Activated naive CD8-positive, alpha-beta T cell treated with anti-CD3 and anti-CD28 coated beads for 36 hours (primary cell): Measurements from ENCODE around the gene UFSP2. TPM values are rescaled to one million over a fixed set of nuclear protein-coding genes. Genes with fewer than 3 reads are reported as not detected.

Source experiments
- DNase-seq: peaks from one replicate; pipeline ENCODE4 v3.0.0; 2021
- H3K27ac Mint-ChIP-seq: one replicate; pipeline ENCODE4 v1.8.0; 2022; ENCODE audit warnings: mild to moderate bottlenecking, moderate library complexity, mixed read lengths
- H3K27me3 Mint-ChIP-seq: one replicate; pipeline ENCODE4 v1.8.0; 2022; ENCODE audit warnings: mild to moderate bottlenecking, mixed read lengths
- H3K36me3 Mint-ChIP-seq: one replicate; pipeline ENCODE4 v1.8.0; 2021; ENCODE audit warnings: mild to moderate bottlenecking, mixed read lengths
- H3K4me1 Mint-ChIP-seq: one replicate; pipeline ENCODE4 v1.8.0; 2021; ENCODE audit warnings: mixed read lengths
- H3K4me3 Mint-ChIP-seq: one replicate; pipeline ENCODE4 v1.8.0; 2022; ENCODE audit warnings: mild to moderate bottlenecking, moderate library complexity, mixed read lengths
- H3K9me3 Mint-ChIP-seq: one replicate; pipeline ENCODE4 v1.8.0; 2022; ENCODE audit warnings: mixed read lengths
- total RNA-seq, 2 experiments: library from RNA; stranded (reverse); gene quantifications; one replicate each; pipeline ENCODE4 v1.2.3, GENCODE V29; 2021

UFSP2 gene
- total RNA-seq, 2 experiments from 2014 or later, result 25.6 to 27.2 TPM

DNA sequence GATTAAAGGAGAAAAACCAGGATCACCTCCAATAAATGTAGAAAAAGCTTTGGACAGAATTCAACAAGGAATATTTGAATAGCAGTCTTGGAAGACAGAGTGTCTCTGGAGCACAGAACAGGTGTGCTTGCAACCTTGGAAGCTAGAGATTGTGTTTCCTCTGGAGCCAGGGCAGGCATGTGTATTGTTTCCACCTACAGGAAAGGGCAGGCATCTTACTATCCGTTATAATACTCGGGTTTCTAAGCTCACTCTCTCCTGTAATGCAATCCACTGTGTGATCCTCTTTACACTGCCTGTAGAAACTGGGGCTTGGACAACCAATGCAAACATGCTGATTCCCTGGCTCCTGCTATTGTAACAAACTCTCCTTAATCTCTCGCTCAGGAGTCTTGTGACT, 31.4 kb upstream of the UFSP2 start:
- no peaks in the 10 kb centered on the region for H3K4me1 Mint-ChIP-seq
- peaks cover 4% of the 10 kb centered on the region for H3K27me3 Mint-ChIP-seq
- no peaks in the 10 kb centered on the region for H3K9me3 Mint-ChIP-seq
- no peak for DNase-seq
- peaks cover 5% of the 10 kb centered on the region for H3K36me3 Mint-ChIP-seq
- H3K4me3 Mint-ChIP-seq, result no peak overlapping the region
- no peak overlapping the region for H3K27ac Mint-ChIP-seq

DNA sequence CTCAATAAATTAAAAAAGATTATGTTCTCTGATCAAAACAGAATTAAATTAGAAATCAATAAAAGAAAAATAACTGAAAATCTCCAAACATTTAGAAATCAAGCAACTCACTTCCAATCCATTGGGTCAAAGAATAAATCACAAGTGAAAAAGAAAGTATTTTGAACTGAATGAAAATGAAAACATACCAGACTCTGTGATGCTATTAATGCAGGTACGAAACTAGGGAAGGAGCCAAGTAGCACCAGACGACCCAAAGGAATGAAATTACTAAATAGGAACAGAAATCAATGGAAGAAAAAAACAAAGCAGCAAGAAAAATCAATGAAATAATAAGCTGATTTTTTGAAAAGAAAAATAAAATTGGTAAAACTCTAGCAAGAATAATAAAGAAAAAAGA, 30.4 kb upstream of the UFSP2 start:
- no peak overlapping the region for H3K27ac Mint-ChIP-seq
- H3K4me1 Mint-ChIP-seq, result no peaks in the 10 kb centered on the region
- DNase-seq, result no peak
- peaks cover 5% of the 10 kb centered on the region for H3K36me3 Mint-ChIP-seq
- no peak overlapping the region for H3K4me3 Mint-ChIP-seq
- no peaks in the 10 kb centered on the region for H3K9me3 Mint-ChIP-seq
- peaks cover 4% of the 10 kb centered on the region for H3K27me3 Mint-ChIP-seq

- Mint-ChIP-seq H3K27ac (no peak overlapping the region), H3K27me3 (peaks cover 4% of the 10 kb centered on the region)
Measured at GRCh38 chr4:185445209-185445608, 19.4 kb upstream of the UFSP2 start.

DNA sequence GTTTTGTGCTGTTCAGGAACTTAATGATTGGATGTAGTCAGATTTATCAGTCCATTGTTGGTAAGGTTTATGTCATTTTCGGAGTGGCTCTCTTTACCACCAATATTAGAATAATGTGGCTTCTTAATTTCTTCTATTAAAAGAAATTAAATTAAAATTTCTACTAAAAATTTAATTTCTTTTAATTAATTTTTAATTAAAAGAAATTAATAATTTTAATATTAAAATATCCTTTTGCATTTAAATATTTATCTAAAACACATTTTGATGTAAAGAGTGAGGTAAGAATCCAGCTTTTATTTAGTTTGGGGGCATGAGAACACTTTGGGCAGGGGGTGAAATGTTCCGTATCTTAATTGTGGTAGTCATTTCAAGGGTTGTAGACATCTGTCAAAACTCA, 15.7 kb upstream of the UFSP2 start:
- DNase-seq, result no peak
- Mint-ChIP-seq H3K36me3 (no peaks in the 10 kb centered on the region), H3K4me3 (no peak overlapping the region), H3K27me3 (peaks cover 3% of the 10 kb centered on the region), H3K27ac (no peak overlapping the region), H3K9me3 (no peaks in the 10 kb centered on the region), H3K4me1 (no peaks in the 10 kb centered on the region)

More at GRCh38 chr4:185445209-185445608, 19.4 kb upstream of the UFSP2 start:
- Mint-ChIP-seq H3K9me3 (no peaks in the 10 kb centered on the region), H3K4me3 (no peak overlapping the region), H3K36me3 (no peaks in the 10 kb centered on the region), H3K4me1 (no peaks in the 10 kb centered on the region)
- DNase-seq, result no peak

DNA sequence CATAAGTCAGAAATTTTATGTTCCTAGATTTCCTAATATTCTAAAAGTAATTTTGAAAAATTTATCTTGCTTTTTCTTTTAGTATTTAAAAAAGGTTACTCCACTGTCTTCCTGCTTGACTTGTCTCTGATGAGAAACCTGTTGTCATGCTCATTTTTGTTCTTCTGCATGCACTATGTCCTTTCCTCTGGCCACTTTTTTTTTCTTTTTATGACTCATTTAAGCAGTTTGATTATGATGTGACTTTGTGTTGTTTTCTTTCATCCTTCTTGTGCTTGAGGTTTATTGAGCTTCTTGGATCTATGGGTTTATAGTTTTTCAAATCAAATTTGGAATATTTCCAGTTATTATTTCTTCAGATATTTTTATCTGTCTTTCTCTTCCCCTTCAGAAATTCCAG, 12.0 kb upstream of the UFSP2 start:
- Mint-ChIP-seq H3K27ac (no peak overlapping the region), H3K27me3 (peaks cover 3% of the 10 kb centered on the region), H3K9me3 (no peaks in the 10 kb centered on the region), H3K4me1 (no peaks in the 10 kb centered on the region), H3K4me3 (no peak overlapping the region), H3K36me3 (no peaks in the 10 kb centered on the region)
- DNase-seq, result no peak

GRCh38 chr4:185435466-185435865, 9.7 kb upstream of the UFSP2 start:
- no peaks in the 10 kb centered on the region for H3K4me1 Mint-ChIP-seq
- no peak overlapping the region for H3K27ac Mint-ChIP-seq
- no peak for DNase-seq
- H3K27me3 Mint-ChIP-seq, result peaks cover 6% of the 10 kb centered on the region
- no peaks in the 10 kb centered on the region for H3K9me3 Mint-ChIP-seq
- H3K4me3 Mint-ChIP-seq, result no peak overlapping the region
- H3K36me3 Mint-ChIP-seq, result no peaks in the 10 kb centered on the region

DNA sequence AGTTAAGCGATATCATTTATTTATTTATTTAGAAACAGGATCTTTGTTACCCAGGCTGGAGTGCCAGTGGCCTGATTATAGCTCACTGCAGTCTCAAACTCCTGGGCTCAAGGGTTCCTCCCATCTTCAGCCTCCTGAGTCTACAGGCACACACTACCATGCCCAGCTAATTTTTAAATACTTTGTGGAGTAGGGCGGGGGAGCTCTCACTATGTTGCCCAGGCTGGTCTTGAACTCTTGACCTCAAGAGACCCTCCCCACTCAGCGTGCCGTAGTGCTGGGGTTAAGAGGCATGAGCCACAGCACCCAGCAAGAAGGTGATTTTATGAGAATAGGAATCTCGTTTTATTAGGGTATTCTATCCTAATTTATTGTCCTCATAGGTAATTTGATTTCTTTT, 3.9 kb upstream of the UFSP2 start:
- H3K36me3 Mint-ChIP-seq, result peaks cover 3% of the 10 kb centered on the region
- no peak overlapping the region for H3K4me3 Mint-ChIP-seq
- H3K4me1 Mint-ChIP-seq, result peaks cover 6% of the 10 kb centered on the region
- no peak for DNase-seq
- H3K27ac Mint-ChIP-seq, result no peak overlapping the region
- H3K9me3 Mint-ChIP-seq, result no peaks in the 10 kb centered on the region
- peaks cover 10% of the 10 kb centered on the region for H3K27me3 Mint-ChIP-seq

GRCh38 chr4:185426960-185427688, 1.4 kb upstream of the UFSP2 start:
- Mint-ChIP-seq H3K36me3 (peaks cover 3% of the 10 kb centered on the region), H3K27ac (no peak overlapping the region), H3K4me1 (peaks cover 19% of the 10 kb centered on the region), H3K4me3 (no peak overlapping the region), H3K27me3 (peaks cover 10% of the 10 kb centered on the region), H3K9me3 (no peaks in the 10 kb centered on the region)
- DNase-seq, result no peak

GRCh38 chr4:185424905-185425646, 688 bp downstream of the UFSP2 start:
- H3K4me1 Mint-ChIP-seq, result peaks cover 25% of the 10 kb centered on the region
- H3K9me3 Mint-ChIP-seq, result no peaks in the 10 kb centered on the region
- no peak for DNase-seq
- peaks cover 4% of the 10 kb centered on the region for H3K27me3 Mint-ChIP-seq
- peaks cover 12% of the 10 kb centered on the region for H3K36me3 Mint-ChIP-seq
- peak overlapping the region; percentile 98 for H3K27ac Mint-ChIP-seq
- peak overlapping the region; percentile 87 for H3K4me3 Mint-ChIP-seq

DNA sequence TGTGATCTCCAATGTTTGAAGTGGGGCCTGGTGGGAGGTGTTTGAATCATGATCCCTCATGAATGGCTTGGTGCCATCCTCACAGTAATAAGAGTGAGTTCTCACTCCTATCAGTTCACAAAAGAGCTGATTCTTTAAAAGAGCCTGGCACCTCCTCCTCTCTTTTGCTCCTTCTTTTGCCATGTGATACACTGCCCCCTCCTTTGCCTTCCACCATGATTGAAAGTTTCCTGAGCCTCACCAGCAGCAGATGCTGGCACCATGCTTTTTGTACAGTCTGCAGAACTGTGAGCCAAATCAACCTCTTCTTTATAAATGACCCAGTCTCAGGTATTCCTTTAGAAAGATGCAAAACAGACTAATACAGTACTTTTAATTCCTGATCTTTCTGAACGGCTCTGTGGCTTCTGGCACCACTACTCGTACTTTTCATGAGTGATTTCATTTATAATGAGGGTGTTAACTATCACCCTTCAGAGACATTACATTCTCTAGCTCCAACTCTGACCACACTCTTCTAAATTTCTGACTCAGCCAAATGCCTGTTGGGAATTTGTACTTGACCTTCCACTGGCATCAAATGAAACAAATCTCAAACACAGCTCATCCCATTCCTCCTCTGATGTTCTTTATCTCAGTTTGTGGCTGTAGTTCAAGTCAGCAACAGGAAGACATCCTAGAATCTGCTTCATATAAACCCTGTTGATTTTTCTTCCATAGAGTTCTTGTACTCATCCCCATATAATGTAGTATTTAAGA, 4.2 kb downstream of the UFSP2 start:
- no peak for DNase-seq
- H3K27me3 Mint-ChIP-seq, result no peaks in the 10 kb centered on the region
- no peaks in the 10 kb centered on the region for H3K9me3 Mint-ChIP-seq
- peaks cover 21% of the 10 kb centered on the region for H3K36me3 Mint-ChIP-seq
- no peak overlapping the region for H3K4me3 Mint-ChIP-seq
- no peak overlapping the region for H3K27ac Mint-ChIP-seq
- peaks cover 25% of the 10 kb centered on the region for H3K4me1 Mint-ChIP-seq

DNA sequence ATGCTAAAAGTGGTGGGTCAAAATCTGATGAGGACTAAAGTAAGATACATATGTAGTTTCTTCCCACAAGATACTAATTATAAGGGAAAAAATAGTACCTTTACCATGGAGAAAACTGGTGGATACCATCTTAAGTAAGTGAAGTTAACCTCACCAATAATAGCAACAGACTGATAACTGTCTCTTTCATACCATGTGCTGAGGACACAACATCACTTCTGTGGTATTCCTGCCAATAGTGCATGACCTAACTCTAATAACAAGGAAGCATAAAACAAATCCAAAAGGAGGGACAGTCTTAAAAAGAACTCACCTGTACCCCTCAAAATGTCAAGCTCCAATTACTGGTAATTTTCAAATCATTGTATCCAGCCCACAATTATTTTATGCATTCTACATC, 8.8 kb downstream of the UFSP2 start:
- H3K27ac Mint-ChIP-seq, result no peak overlapping the region
- DNase-seq, result no peak
- H3K36me3 Mint-ChIP-seq, result peaks cover 21% of the 10 kb centered on the region
- no peak overlapping the region for H3K4me3 Mint-ChIP-seq
- no peaks in the 10 kb centered on the region for H3K9me3 Mint-ChIP-seq
- no peaks in the 10 kb centered on the region for H3K27me3 Mint-ChIP-seq
- H3K4me1 Mint-ChIP-seq, result peaks cover 7% of the 10 kb centered on the region

DNA sequence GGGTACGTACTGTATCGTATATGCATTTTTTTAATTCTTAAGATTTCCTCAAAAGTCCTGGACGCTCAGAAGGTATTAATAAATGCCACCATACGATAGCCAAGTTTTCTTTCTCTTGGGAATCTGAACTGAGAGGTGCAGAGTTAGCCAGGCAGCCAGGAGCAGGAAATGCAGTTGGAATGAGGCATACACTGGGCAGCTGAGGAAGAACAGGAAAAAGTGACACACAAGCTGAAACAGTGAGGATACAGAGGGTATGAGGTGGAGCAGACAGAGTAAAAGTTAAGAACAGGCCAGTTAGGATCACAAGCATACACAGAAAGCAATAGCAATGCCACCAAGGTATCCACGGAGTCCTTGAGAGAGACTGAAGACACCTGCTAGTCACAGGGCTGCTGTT, 13.4 kb downstream of the UFSP2 start:
- peaks cover 10% of the 10 kb centered on the region for H3K36me3 Mint-ChIP-seq

GRCh38 chr4:185411849-185412248, 13.9 kb downstream of the UFSP2 start:
- Mint-ChIP-seq H3K36me3 (peaks cover 8% of the 10 kb centered on the region), H3K27ac (no peak overlapping the region), H3K4me3 (no peak overlapping the region), H3K9me3 (no peaks in the 10 kb centered on the region), H3K27me3 (no peaks in the 10 kb centered on the region), H3K4me1 (peaks cover 2% of the 10 kb centered on the region)
- no peak for DNase-seq

More for the DNA sequence above, 13.4 kb downstream of the UFSP2 start:
- Mint-ChIP-seq H3K27me3 (no peaks in the 10 kb centered on the region), H3K4me3 (no peak overlapping the region), H3K9me3 (no peaks in the 10 kb centered on the region), H3K4me1 (peaks cover 2% of the 10 kb centered on the region), H3K27ac (no peak overlapping the region)
- DNase-seq, result no peak

DNA sequence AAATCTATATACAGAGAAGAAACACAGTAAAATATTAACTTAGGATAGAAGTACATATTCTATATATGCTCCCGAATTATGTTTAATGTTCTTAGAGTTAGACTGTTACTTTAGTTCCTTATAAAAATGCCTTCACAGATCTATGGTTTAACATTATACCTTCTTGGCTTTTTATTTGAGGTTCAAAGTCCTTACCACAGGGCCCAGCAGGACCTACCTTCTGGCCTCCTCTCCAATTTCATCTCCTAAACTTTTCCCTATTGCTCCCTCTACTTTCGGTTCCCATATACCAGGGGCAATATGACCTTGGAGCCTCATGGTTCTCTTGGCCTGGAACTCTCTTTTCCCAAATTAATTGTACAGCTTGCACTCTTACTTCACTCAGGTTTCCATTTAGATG, 17.3 kb downstream of the UFSP2 start:
- no peaks in the 10 kb centered on the region for H3K4me1 Mint-ChIP-seq
- DNase-seq, result no peak
- H3K27me3 Mint-ChIP-seq, result no peaks in the 10 kb centered on the region
- peaks cover 12% of the 10 kb centered on the region for H3K36me3 Mint-ChIP-seq
- H3K4me3 Mint-ChIP-seq, result no peak overlapping the region
- H3K27ac Mint-ChIP-seq, result no peak overlapping the region
- H3K9me3 Mint-ChIP-seq, result no peaks in the 10 kb centered on the region

DNA sequence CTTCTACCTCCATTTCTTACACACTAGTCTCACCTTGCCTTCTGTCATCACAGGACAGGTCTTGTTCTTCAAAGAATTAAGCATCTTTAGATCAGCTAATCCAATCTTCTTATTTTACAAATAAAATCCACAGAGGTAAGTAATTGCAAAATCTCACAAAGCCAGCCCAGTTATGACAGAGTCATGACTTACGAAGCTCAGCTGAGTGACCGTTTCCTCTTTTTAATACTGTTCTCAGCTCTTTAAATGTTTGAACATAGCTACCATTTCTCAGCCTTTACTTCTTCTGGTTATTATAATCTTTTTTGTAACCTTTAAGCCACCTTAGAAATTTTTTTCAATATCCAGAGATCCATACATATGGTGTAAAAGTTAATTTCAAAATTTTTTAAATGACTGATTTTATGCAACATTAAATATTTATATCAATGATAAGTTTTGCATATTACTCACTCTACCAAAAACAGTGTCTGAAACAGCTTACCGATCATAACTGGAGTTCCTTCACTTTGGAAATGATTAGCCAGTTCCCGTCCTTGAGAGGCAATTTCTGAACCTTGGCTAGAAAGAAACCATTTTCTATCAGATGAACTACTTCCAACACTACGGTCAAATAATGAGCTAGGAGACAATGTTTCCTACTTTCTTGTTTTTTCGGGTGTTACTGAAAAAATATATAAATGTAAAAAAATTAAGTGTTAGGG, 20.3 kb downstream of the UFSP2 start:
- no peaks in the 10 kb centered on the region for H3K4me1 Mint-ChIP-seq
- no peak overlapping the region for H3K27ac Mint-ChIP-seq
- H3K27me3 Mint-ChIP-seq, result no peaks in the 10 kb centered on the region
- H3K9me3 Mint-ChIP-seq, result no peaks in the 10 kb centered on the region
- no peak overlapping the region for H3K4me3 Mint-ChIP-seq
- DNase-seq, result no peak
- H3K36me3 Mint-ChIP-seq, result peaks cover 14% of the 10 kb centered on the region
